Stimulated activated naive CD4-positive, alpha-beta T cell treated with Interleukin-2 at 50 U/mL for 16 hours (primary cell): ENCODE measurements around the gene CAMKK2.
"Not testable (repeated sequence)": the region's sequence is repeated elsewhere in the genome, so short reads cannot be mapped to it uniquely, and the experiment has no call there.

Experiments used
- DNase-seq: peaks from one replicate; lab custom pipeline; 2025; lab: John Stamatoyannopoulos, UW

CAMKK2 gene

DNA sequence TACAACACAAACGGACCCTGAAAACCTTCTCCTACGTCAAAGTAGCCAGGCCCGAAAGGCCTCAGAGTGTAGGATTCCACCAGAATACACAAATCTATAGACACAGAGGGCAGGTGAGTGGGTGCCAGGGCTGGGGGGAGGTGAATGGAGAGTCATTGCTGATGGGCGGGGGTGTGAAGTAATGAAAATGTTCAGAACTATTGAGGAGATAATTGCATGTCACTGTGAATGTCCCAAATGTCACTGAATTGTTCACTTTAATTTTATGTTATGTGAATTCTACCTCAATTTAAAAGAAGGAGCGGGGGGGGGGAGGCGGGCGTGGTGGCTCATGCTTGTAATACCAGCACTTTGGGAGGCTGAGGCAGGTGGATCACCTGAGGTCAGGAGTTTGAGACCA is 50.6 kb downstream of the CAMKK2 start:
- no peak for DNase-seq

DNA sequence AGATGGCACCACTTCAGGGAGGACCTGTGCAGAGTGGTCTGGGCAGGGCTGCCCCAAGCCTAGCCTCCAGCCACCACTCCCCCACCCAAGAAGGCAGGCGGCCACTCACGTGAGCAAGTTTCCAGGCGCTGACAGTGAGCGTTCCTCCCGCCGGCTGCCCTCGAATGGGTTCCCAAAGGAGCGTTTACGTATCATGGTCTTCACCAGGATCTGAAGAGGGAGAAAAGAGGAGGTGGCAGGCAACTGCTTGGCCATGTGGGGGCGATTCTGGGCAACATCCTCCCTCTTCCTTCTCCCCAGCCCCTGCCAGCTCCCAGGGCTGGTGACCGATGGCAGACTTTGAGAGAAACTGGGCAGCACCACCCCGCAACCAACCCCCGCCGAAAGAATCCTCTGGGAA is 51.5 kb downstream of the CAMKK2 start:
- DNase-seq, result no peak

DNA sequence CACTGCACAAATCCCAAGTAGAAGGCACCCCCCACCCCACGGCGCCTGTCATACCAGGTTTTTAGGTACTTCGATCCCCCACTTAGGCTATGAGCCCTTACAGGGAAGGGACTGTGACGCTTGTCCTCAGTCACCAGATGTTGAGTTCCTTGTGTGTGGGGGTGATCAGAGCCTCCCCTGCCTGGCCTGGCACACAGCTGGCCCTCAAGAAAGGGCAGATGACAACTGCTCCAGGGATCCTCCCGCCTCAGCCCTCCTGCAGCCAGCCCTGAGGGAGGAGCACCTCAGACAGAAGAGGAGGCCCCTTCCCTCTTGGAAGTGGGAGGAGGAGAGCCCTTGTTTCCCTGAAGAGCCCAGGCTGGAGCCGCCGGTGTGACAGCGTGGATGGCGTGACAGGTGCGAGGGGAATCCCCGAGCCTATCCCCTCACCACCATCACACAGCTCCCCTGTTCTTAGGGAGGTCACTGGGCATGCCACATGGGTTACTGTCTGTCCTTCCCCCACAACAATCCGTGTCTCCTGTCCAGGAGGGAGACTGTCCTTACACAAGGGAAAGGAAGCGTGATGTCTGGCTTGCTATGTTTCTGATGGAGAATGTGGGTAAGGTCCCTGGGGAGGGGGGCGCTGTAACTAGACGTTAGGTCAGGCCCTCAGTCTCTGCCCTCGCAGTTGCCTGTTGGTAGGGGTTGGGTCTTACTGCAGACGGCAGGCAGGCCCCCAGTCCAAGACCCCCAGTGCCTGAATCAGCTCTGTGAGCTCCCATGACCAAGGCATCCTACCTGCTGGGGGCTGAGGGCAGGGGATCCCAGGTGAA is 55.1 kb downstream of the CAMKK2 start:
- no peak for DNase-seq

DNA sequence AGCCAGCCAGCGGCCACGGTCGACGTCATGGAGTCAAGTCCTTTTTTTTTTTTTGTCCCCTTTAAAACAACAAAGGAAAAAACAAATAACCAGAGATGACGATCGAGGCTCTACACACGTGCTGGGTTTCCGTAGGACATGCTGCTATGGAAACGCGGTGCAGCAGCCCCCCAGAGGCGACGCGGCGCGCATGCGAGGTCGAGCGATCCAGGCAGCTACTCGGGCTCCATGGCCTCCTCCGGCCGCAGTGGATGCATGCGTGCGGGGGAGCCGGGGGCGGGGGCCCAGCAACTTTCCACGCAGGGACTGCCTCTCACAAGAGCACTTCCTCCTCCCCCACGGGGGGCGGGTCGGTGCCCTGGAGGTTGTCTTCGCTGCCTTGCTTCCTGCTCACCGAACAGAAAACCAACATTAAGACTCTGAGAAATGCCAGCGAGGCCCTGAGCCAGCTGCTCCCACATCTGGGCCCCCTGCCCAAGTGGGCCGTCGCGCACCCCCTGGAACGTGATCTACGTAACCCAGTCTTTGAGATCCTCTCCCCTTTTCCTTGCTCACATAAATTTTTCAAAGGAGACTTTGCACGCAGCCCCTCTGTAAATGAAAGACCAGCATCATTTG is 55.9 kb downstream of the CAMKK2 start:
- DNase-seq, result peak; percentile 84

DNA sequence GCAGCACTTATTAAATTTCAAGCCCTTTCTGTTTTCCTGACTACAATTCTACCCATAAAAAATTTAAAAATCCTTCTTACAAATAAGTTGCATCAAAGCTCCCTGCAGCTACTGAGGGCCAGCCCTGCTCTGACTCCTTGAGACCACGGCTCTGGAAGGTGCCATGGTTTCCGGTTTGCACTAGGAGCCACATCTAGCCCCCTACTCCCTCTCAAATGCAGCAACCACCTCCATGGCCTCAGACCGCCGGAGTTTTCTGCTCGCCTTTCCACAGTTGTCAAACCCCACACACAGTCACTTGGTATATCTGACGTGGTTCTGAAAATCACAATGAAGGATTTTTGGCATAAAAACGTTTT is 56.5 kb downstream of the CAMKK2 start:
- DNase-seq, result no peak

DNA sequence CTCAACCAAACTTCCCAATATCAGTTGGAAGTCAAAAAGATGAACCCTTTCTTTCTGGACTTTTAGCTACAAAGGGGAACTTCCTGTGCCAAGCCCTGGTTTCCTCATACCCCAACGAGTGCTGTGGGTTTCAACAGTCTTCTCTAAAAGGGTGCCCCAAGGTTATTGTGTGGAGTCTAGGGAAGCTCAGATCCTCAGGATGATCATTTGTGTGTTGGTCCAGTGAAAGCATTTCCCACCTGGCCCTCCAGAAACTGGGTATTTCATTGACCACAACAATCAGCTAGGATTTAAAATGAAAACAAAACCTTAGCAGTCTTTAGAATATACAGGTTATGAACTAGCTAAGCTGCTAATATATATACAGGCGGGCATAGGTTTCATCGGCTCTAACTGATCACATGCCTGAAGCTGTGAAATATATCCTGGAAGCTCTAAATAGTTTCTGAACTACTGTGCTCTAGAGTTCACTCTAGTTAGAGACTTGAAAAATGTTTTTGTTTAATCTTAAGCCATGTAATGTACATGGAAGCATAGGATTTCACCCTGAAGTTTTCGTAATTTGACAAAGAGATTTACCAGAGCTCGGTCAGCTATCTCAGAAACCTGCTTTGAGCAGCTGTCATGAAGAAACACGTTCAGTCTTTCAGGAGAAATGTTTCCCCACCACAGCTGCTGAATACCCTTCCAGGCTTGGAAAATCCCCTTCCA is 57.0 kb downstream of the CAMKK2 start:
- no peak for DNase-seq

DNA sequence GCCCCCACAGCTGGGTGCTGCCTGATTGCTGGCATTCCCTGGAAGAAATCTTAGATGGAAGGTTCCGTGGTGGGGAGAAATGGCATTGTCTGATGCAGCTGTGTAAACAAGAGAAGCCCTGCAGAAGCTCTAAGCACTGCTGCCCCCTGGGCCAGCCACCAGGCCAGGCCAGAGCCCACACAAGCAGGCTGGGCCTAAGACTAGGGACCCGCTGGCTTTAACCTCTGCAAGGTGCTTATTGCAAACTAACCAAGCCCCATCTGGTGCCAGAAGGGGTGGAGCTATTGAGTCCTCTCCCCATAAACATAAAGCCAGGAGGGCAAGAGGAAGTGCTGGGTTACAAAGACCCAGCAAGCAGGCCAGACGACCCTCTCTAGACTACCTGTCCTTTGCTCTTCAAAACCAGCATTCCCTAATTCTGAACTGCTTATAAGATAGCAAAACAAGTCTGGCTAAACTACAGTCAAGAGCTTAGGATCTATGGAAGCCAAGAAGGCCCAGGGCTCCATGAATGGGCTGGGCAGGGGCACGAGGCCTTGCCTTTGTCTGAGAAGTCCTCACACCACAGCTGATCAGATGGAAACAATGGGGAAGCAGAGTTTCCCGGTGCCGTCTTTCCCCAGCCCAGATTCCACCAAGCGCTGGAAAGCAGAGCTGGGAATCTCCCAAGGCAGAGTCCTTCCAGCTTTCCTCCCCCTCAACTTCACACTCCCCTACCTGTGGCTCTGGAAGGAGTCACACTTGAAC is 57.7 kb downstream of the CAMKK2 start:
- no peak for DNase-seq

DNA sequence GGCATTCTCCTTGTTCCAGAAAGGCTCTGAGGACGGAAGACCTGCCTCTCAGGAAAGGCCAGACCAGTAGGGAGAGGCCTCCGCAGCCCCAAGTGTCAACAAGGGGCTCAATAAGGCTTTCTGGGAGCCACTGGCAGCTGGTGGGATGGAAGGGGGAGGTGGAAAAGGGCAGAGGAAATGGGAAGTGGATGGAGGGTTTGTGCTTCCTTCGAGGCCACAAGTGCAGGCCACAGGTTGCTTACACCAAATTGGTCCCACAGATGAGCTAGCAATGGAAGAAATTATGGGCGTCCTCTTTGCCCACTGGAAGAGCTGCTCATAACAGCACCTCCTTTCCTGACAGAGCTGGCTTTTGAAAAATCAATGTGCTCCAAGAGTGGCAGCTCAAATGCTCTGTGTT is 58.4 kb downstream of the CAMKK2 start:
- no peak for DNase-seq

DNA sequence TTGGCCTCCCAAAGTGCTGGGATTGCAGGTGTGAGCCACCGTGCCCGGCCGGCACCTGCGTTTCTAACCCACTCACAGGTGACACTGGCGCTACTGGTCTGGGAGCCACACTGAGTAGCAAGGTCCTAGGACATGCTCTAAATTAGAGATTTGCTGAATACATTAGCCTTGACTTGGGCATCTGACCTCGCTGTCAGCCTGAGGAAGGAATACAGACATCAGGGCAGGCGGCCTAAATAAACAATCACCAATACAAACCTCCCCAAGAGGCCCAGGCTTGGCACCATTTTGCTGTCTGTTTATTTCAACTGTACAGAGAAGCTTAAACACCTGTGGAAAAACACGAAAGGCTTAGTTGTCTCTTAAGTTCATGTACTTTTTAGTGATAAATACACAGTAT is 59.1 kb downstream of the CAMKK2 start:
- DNase-seq, result no peak

DNA sequence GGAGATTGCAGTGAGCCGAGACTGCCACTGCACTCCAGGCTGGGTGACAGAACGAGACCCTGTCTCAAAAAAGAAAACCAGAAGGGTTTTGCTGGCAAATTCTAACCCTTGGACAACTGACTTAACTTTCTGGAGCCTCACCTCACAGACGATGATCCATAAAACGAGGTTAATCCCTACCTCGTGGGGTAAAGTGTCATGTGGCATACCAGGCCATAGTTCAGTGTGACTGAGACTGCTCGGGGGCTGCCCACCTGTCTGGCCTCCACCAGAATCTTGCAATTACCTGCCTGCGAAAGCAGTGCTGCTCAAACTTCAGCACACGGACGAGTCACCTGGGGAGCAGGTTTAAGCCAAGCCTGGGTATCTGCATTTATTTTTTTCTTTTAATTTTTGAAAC is 59.7 kb downstream of the CAMKK2 start:
- no peak for DNase-seq

DNA sequence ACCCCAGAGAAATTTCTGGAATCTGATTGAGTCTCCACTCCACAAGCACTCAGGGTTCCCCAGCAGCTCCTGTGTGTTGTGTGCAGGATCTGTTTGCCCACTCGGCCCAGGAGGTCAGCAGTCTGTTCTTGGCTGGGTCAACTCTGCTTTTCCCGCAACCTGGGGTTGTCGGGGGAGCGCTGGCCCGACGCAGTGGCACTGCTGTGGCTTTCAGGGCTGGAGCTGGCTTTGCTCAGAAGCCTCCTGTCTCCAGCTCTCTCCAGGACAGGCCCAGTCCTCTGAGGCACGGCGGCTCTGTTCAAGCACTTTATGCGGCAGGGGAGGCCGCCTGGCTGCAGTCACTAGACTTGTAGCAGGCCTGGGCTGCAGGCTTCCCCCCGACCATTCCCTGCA is 62.9 kb downstream of the CAMKK2 start:
- DNase-seq, result no peak

DNA sequence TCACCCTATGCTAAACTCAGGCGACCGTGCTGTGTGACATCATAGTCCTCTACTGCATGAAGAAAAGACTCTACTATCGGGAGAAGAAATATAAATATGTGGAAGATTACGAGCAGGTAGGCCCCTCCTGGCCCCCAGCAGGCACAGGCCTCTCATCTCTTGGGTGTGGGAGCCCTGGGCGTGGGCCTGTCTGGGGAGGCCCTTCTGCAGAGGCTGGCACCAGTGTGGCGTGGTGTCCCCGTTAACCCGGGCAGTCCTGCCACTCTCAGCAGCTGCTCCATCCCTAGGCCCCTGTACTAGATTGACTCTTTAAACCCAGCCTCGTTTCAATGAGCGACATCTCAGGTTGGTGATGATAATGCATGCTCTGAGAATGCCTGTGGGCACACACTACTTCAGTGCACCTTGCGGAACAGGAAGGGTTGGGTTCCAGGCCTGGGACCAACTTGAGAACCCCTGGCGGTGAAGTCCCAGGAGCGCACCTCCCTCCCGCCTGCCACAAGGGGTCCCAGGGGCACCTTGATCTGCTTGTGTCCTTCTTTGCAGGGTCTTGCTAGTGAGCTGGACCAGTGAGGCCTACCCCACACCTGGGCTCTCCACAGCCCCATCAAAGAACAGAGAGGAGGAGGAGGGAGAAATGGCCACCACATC is 63.4 kb downstream of the CAMKK2 start:
- DNase-seq, result no peak

DNA sequence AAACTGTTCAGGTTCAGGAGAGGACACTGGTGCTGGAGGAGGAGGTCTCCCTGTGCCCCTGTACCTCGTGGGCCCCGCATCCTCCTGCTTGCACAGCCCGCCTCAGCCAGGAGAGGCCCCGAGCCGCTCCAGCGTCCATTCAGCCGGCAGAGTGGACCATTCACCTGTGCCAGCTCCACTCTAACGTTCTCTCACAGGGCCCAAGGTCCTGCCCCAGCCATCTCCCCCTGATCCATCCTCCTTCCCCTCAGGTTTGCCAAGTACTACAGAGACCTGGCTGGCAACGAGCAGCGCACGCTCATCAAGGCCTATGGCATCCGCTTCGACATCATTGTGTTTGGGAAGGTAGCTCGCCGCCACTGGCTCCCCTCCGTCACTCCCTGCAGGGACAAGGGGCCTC is 64.3 kb downstream of the CAMKK2 start:
- DNase-seq, result no peak

DNA sequence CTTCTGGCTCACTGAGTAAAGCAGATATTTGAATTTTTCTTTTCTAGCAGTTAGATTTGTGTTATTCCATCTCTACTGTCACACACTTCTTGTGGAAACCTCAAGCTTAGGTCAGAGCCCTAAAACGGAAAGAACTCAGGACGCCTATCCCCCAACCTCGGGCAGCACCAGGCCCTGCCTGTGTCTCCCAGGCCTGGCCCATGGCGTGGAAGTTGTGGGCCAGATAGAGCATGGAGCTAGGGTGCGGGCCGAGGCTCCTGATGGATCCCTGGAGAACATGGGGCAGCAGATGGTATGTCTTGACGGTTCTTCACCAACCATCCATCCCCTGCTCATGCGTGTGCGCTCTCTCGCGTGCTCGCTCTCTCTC is 66.0 kb downstream of the CAMKK2 start:
- DNase-seq, result no peak

DNA sequence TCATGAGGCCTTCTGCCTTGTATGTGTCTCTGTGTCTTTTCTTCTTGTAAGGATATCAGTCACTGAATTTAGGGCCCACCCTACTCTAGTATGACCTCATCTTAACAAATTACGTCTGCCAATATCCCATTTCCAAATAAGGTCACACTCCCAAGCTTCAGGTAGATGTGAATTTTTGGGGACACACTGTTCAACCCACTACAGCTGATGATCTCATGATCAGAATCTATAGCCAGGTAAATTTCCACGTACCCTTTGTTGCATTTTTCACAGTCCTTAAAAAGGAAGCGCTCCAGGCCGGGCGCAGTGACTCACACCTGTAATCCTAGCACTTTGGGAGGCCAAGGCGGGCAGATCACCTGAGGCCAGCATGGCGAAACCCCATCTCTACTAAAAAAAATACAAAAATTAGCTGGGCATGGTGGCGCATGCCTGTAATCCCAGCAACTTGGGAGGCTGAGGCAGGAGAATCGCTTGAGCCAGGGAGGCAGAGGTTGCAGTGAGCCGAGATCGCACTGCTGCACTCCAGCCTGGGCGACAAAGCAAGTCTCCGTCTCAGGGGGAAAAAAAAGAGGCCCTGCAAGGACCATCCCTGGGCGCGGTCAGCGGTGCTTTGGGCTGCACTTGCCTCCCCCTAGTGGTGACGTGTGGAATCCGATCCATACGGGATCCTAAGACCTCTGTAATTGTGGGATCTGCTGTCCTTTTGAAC is 66.5 kb downstream of the CAMKK2 start:
- peak; percentile 51 for DNase-seq

DNA sequence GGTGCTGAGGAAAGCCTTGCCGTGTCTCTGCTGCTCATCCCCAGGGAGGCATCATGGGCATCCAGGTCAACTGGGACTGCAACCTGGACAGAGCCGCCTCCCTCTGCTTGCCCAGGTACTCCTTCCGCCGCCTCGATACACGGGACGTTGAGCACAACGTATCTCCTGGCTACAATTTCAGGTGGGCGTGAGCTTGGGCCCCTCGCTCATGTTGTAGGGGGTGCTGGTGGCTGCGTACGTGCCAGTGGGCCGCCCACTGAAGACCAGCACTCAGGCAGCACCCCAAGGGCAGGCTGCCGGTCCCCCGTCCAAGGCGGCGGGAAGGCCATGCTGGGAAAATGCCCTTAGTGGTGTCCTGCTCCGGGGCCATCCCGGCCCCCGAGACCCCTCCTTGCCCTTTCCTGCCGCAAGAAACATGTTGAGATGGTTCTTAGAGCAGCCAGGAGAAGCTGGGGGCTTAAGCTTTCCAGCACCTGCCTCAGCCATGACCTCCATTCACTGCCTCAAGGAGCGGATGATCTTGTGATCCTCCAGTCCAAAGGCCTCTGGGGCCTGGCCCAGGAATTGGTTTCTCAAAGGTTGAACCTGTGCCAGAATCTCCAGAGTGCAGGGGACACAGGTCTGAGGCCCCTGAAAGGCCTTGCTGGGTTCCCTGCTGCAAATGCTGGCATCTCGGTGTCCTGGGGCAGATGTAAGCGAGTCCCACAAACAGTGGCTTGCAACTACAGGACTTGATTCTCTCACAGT is 67.4 kb downstream of the CAMKK2 start:
- DNase-seq, result no peak

DNA sequence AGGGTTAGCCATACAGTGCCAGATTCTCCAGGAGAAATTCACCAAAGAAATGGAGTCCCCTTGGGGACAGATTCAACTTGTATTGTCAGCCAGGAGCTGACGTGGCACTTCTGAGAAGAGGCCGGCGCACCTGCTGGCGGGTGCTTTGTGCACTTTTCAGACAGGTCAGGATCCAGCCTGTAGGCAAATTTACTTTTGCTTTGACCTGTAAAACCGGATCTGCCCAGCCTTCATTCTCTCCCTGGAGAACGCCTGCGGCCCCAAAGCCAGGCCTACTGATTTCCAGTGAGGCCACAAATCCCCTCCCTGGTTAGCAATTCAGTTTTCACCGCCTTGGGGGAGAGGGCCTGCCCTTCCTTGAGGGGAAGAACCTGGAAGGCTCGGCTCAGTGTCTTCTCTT is 69.2 kb downstream of the CAMKK2 start:
- no peak for DNase-seq

DNA sequence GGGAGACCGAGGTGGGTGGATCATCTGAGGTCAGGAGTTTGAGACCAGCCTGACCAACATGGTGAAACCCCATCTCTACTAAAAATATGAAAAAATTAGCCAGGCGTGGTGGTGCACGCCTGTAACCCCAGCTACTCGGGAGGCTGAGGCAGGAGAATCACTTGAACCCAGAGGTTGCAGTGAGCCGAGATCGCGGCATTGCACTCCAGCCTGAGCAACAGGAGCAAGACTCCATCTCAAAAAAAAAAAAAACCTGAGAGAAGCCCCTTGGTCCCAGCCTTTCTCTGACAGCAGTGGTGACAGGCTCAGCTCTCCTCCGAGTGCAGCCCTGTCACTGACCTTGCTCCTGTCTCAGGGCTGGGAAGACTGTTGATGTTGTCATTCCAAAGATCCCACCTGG is 69.6 kb downstream of the CAMKK2 start:
- not testable (repeated sequence) for DNase-seq

DNA sequence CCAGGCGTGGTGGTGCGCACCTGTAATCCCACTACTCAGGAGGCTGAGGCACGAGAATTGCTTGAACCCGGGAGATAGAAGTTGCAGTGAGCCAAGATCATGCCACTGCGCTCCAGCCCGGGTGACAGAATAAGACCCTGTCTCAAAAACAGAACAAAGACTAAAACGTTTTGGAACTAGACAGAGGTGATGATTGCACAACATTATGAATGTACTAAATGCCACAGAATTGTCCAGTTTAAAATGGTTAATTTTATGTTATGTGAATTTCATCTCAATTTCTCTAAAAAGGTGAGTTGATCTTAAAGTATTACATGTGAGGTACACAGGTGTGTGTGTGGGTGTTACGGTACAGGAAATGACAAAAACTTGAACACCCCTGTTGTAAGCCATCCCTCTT is 70.1 kb downstream of the CAMKK2 start:
- no peak for DNase-seq

DNA sequence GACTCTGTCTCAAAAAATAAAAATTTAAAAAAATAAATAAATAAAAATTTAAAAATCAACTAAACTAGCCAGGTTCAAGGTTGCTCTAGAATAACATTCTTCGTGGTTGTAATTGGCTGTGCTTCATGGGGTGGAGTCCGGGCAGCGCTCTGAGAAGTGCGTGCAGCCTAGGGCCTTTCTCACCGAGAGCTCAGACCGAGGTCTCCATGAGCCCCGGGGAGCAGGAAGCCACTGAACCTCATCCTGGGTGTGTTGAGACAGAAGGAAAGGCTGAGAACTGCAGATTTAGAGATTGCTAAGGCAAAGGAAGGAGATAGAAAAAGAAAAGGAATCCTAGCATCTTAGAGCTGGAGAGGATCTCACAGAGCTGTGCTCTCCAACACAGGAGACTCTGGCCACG is 71.9 kb downstream of the CAMKK2 start:
- peak; percentile 14 for DNase-seq
